ENCODE measurements around the gene C1QTNF8. TPM values are rescaled to one million over a fixed set of nuclear protein-coding genes. Genes with fewer than 3 reads are reported as not detected.

C1QTNF8 gene
- total and polyA plus RNA-seq, 4 experiments from 2014 or later: not detected

- Histone ChIP-seq H3K4me3 (ENCODE audit: low read length in 2 of 2) (no peak overlapping the region), H3K9me3 (ENCODE audit: control insufficient read depth in 1 of 2, low read length in 2 of 2) (peaks cover 0 to 7% of the 10 kb centered on the region in 2 donors), H3K27ac (ENCODE audit: low read depth, low read length) (no peak overlapping the region), H3K27me3 (ENCODE audit: insufficient read depth, low read length) (peaks cover 3% of the 10 kb centered on the region), H3K36me3 (ENCODE audit: insufficient read depth, low read length) (no peaks in the 10 kb centered on the region), H3K4me1 (ENCODE audit: insufficient read depth, low read length) (no peaks in the 10 kb centered on the region)
- no peak for DNase-seq
- Mint-ChIP-seq H3K4me1 (no peaks in the 10 kb centered on the region), H3K4me3 (no peak overlapping the region), H3K27ac (no peak overlapping the region), H3K36me3 (peaks cover 2 to 9% of the 10 kb centered on the region in 2 donors), H3K27me3 (peaks cover 13 to 21% of the 10 kb centered on the region in 2 donors), H3K9me3 (peaks cover 0 to 29% (median 19%) of the 10 kb centered on the region in 8 donors)
- POLR2A ChIA-PET (ENCODE audit: partially characterized antibody): no interaction called here
- intact Hi-C loops (cut with micrococcal nuclease): no loop called here
- CTCF ChIA-PET (ENCODE audit: partially characterized antibody): no interaction called here
Measured at GRCh38 chr16:1082266-1082951, 13.6 kb downstream of the C1QTNF8 start.

DNA sequence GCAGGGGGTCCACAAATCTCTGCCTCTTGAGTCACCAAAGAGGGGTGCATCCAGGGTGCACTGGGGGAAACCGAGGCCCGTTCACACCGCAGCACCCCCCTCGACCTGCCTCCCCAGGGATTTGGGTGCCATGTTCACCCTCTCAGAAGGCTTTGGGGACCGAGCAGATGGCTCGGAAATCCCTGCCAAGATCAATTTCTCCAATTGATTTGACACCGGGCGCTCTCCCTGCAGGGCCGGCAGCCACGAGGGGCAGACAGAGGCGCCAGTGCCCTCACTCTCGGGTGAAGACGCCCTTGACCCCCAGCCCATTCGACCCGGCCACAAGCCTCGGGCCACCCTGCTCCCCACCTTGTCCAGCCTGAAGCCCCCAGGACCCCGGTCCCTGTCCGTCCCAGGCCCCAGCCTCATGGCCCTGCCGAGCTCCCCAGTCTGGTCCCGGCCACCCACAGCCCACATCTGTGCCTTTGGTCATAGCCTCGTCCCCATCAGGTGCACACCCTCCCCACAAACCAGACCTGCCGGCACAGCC, 14.2 kb downstream of the C1QTNF8 start:
- Mint-ChIP-seq H3K27me3 (peaks cover 13 to 20% of the 10 kb centered on the region in 2 donors), H3K36me3 (peaks cover 2 to 9% of the 10 kb centered on the region in 2 donors)
- peaks cover 3% of the 10 kb centered on the region for H3K27me3 ChIP-seq (ENCODE audit: insufficient read depth, low read length)

DNA sequence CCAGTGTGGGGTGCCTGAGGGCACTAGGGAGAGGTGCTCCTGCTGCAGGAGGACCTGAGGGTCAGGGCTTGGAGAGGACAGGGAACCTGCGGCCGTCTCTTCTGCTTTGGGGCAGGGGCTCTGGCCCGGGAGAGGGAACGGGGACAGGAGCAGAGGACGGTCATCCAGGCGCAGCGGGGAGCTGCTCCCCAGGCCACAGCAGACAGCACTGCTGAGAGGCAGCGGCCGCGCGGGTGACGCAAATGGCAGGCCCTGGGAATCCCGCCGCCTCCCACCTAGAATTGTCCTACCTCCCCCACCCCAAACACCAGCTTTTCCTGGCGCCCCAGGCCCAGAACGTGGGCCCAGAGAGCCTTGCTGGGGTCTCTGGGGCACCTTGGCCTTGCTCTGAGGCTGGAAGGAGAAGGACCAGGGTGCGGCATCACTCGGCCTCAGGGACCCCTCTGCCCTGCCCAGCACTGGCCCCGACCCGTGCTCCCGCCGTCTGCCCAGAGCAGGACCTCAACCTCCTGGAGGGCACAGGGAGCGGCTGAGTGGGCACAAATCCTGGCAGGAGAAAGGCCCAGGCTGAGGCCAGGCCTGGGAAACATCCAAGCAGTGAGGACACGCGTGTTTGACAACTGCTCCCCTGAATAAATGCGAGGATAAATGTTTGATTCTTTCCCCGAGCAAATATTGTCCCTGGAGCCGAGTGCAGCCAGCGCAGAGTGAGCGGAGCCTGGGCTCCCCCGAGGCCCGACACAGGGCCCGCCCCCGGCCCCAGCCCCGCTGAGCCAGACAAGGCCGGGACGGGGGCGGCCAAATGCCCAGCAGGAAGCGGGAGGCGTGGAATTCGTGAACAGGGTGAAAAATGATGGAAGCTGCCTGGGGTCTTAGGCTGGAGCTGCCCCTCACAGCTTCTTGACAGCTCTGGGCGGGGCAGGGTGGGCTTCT, 15.0 kb downstream of the C1QTNF8 start:
- Histone ChIP-seq H3K4me1 (ENCODE audit: insufficient read depth, low read length) (no peaks in the 10 kb centered on the region), H3K27ac (ENCODE audit: low read depth, low read length) (no peak overlapping the region), H3K27me3 (ENCODE audit: insufficient read depth, low read length) (peaks cover 3% of the 10 kb centered on the region), H3K36me3 (ENCODE audit: insufficient read depth, low read length) (no peaks in the 10 kb centered on the region), H3K9me3 (ENCODE audit: control insufficient read depth in 1 of 2, low read length in 2 of 2) (peaks cover 0 to 7% of the 10 kb centered on the region in 2 donors), H3K4me3 (ENCODE audit: low read length in 2 of 2) (no peak overlapping the region)
- ChIA-PET POLR2A (ENCODE audit: partially characterized antibody) (no interaction called here), CTCF (ENCODE audit: partially characterized antibody) (no interaction called here)
- intact Hi-C loops (cut with micrococcal nuclease): no loop called here
- no peak overlapping the region for H3K27ac Mint-ChIP-seq
- no peaks in the 10 kb centered on the region for H3K4me1 Mint-ChIP-seq
- H3K9me3 Mint-ChIP-seq: peaks cover 0 to 23% (median 19%) of the 10 kb centered on the region in 8 donors
- peaks cover 13 to 23% of the 10 kb centered on the region in 2 donors for H3K27me3 Mint-ChIP-seq
- DNase-seq: no peak
- H3K36me3 Mint-ChIP-seq: peaks cover 2 to 9% of the 10 kb centered on the region in 2 donors
- no peak overlapping the region for H3K4me3 Mint-ChIP-seq

More for the DNA sequence above, 14.2 kb downstream of the C1QTNF8 start:
- Mint-ChIP-seq H3K9me3 (peaks cover 0 to 29% (median 19%) of the 10 kb centered on the region in 8 donors), H3K4me3 (no peak overlapping the region), H3K4me1 (no peaks in the 10 kb centered on the region), H3K27ac (no peak overlapping the region)
- no peaks in the 10 kb centered on the region for H3K36me3 ChIP-seq (ENCODE audit: insufficient read depth, low read length)
- no peak overlapping the region for H3K27ac ChIP-seq (ENCODE audit: low read depth, low read length)
- H3K4me3 ChIP-seq (ENCODE audit: low read length in 2 of 2): no peak overlapping the region
- ChIA-PET POLR2A (ENCODE audit: partially characterized antibody) (no interaction called here), CTCF (ENCODE audit: partially characterized antibody) (no interaction called here)
- H3K9me3 ChIP-seq (ENCODE audit: control insufficient read depth in 1 of 2, low read length in 2 of 2): peaks cover 0 to 7% of the 10 kb centered on the region in 2 donors
- intact Hi-C loops (cut with micrococcal nuclease): no loop called here
- no peak for DNase-seq
- no peaks in the 10 kb centered on the region for H3K4me1 ChIP-seq (ENCODE audit: insufficient read depth, low read length)

- Mint-ChIP-seq H3K9me3 (peaks cover 0 to 12% (median 9%) of the 10 kb centered on the region in 8 donors), H3K27me3 (peaks cover 13 to 15% of the 10 kb centered on the region in 2 donors), H3K4me3 (no peak overlapping the region), H3K36me3 (peaks cover 0 to under 1% of the 10 kb centered on the region in 2 donors), H3K27ac (no peak overlapping the region), H3K4me1 (no peaks in the 10 kb centered on the region)
- intact Hi-C loops (cut with micrococcal nuclease): no loop called here
- DNase-seq: no peak
- ChIA-PET POLR2A (ENCODE audit: partially characterized antibody) (no interaction called here), CTCF (ENCODE audit: partially characterized antibody) (no interaction called here)
- H3K36me3 ChIP-seq (ENCODE audit: insufficient read depth, low read length): no peaks in the 10 kb centered on the region
- H3K4me3 ChIP-seq (ENCODE audit: low read length in 2 of 2): no peak overlapping the region
- H3K27me3 ChIP-seq (ENCODE audit: insufficient read depth, low read length): peaks cover 3% of the 10 kb centered on the region
- H3K4me1 ChIP-seq (ENCODE audit: insufficient read depth, low read length): no peaks in the 10 kb centered on the region
- H3K9me3 ChIP-seq (ENCODE audit: control insufficient read depth in 1 of 2, low read length in 2 of 2): peaks cover 0 to 4% of the 10 kb centered on the region in 2 donors
- H3K27ac ChIP-seq (ENCODE audit: low read depth, low read length): no peak overlapping the region
Measured at GRCh38 chr16:1079786-1080525, 16.1 kb downstream of the C1QTNF8 start.

DNA sequence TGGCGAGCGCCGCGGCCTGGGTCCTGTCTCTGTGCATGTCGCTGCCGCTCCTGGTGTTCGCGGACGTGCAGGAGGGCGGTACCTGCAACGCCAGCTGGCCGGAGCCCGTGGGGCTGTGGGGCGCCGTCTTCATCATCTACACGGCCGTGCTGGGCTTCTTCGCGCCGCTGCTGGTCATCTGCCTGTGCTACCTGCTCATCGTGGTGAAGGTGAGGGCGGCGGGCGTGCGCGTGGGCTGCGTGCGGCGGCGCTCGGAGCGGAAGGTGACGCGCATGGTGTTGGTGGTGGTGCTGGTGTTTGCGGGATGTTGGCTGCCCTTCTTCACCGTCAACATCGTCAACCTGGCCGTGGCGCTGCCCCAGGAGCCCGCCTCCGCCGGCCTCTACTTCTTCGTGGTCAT, 16.7 kb downstream of the C1QTNF8 start:
- H3K4me3 Mint-ChIP-seq: no peak overlapping the region
- H3K4me1 ChIP-seq (ENCODE audit: insufficient read depth, low read length): no peaks in the 10 kb centered on the region
- peaks cover 3% of the 10 kb centered on the region for H3K27me3 ChIP-seq (ENCODE audit: insufficient read depth, low read length)
- H3K4me3 ChIP-seq (ENCODE audit: low read length in 2 of 2): no peak overlapping the region
- no peaks in the 10 kb centered on the region for H3K4me1 Mint-ChIP-seq
- H3K27ac ChIP-seq (ENCODE audit: low read depth, low read length): no peak overlapping the region
- CTCF ChIA-PET (ENCODE audit: partially characterized antibody): no interaction called here
- no peak for DNase-seq
- H3K27ac Mint-ChIP-seq: no peak overlapping the region
- intact Hi-C loops (cut with micrococcal nuclease): no loop called here
- H3K27me3 Mint-ChIP-seq: peaks cover 13 to 15% of the 10 kb centered on the region in 2 donors
- POLR2A ChIA-PET (ENCODE audit: partially characterized antibody): no interaction called here
- peaks cover 0 to 6% (median 4%) of the 10 kb centered on the region in 8 donors for H3K9me3 Mint-ChIP-seq
- H3K36me3 Mint-ChIP-seq: no peaks in the 10 kb centered on the region
- H3K36me3 ChIP-seq (ENCODE audit: insufficient read depth, low read length): no peaks in the 10 kb centered on the region
- no peaks in the 10 kb centered on the region for H3K9me3 ChIP-seq (ENCODE audit: control insufficient read depth in 1 of 2, low read length in 2 of 2)

GRCh38 chr16:1078579-1079021, 17.4 kb downstream of the C1QTNF8 start:
- peaks cover 3% of the 10 kb centered on the region for H3K27me3 ChIP-seq (ENCODE audit: insufficient read depth, low read length)
- H3K9me3 ChIP-seq (ENCODE audit: control insufficient read depth in 1 of 2, low read length in 2 of 2): no peaks in the 10 kb centered on the region
- intact Hi-C loops (cut with micrococcal nuclease): no loop called here
- Mint-ChIP-seq H3K27me3 (peaks cover 12 to 13% of the 10 kb centered on the region in 2 donors), H3K9me3 (peaks cover 0 to 1% (median 0%) of the 10 kb centered on the region in 8 donors), H3K27ac (no peak overlapping the region), H3K4me1 (no peaks in the 10 kb centered on the region), H3K4me3 (no peak overlapping the region), H3K36me3 (no peaks in the 10 kb centered on the region)
- H3K4me1 ChIP-seq (ENCODE audit: insufficient read depth, low read length): no peaks in the 10 kb centered on the region
- no peak for DNase-seq
- no peak overlapping the region for H3K27ac ChIP-seq (ENCODE audit: low read depth, low read length)
- CTCF ChIA-PET (ENCODE audit: partially characterized antibody): no interaction called here
- H3K4me3 ChIP-seq (ENCODE audit: low read length in 2 of 2): no peak overlapping the region
- H3K36me3 ChIP-seq (ENCODE audit: insufficient read depth, low read length): no peaks in the 10 kb centered on the region
- POLR2A ChIA-PET (ENCODE audit: partially characterized antibody): no interaction called here
